GM18867 (cell line): ENCODE data around the gene MACF1.
A peak's percentile ranks its signal among the peaks of the same experiment; 100 is the strongest.

Source experiments
- ATAC-seq: cut with Tn5 transposase; IDR thresholded peaks from one replicate; pipeline ENCODE4 v1.9.1; 2021; ENCODE audit warnings: mild to moderate bottlenecking, moderate library complexity; ENCODE audit not compliant: unreplicated experiment

MACF1 gene

GRCh38 chr1:39294531-39294930 is 90.0 kb downstream of the MACF1 start:
- ATAC-seq: no peak

GRCh38 chr1:39295901-39296300 is 91.4 kb downstream of the MACF1 start:
- ATAC-seq: no peak

GRCh38 chr1:39297551-39297950 is 93.1 kb downstream of the MACF1 start:
- ATAC-seq: no peak

- ATAC-seq: no peak
These were observed 97.1 kb downstream of the MACF1 start for GRCh38 chr1:39301606-39302005.

GRCh38 chr1:39305555-39305954 is 101.1 kb downstream of the MACF1 start:
- ATAC-seq: no peak

GRCh38 chr1:39310015-39310414 is 105.5 kb downstream of the MACF1 start:
- ATAC-seq: no peak

- no peak for ATAC-seq
These were observed 106.2 kb downstream of the MACF1 start for GRCh38 chr1:39310691-39311090.

GRCh38 chr1:39317111-39317510 is 112.6 kb downstream of the MACF1 start:
- ATAC-seq: no peak

- ATAC-seq: no peak
These were observed 113.6 kb downstream of the MACF1 start for GRCh38 chr1:39317910-39318633.

- ATAC-seq: peak; percentile 78
These were observed 117.5 kb downstream of the MACF1 start for GRCh38 chr1:39321979-39322378.

- ATAC-seq: peak; percentile 16
These were observed 117.9 kb downstream of the MACF1 start for GRCh38 chr1:39322431-39322830.

- no peak for ATAC-seq
These were observed 120.4 kb downstream of the MACF1 start for GRCh38 chr1:39324888-39325287.

GRCh38 chr1:39326836-39327235 is 122.3 kb downstream of the MACF1 start:
- no peak for ATAC-seq

GRCh38 chr1:39328095-39328494 is 123.6 kb downstream of the MACF1 start:
- ATAC-seq: no peak

GRCh38 chr1:39328586-39329121 is 124.2 kb downstream of the MACF1 start:
- ATAC-seq: no peak

GRCh38 chr1:39331647-39332046 is 127.2 kb downstream of the MACF1 start:
- ATAC-seq: no peak

- ATAC-seq: no peak
These were observed 127.8 kb downstream of the MACF1 start for GRCh38 chr1:39332291-39332690.

GRCh38 chr1:39332828-39333227 is 128.3 kb downstream of the MACF1 start:
- ATAC-seq: no peak

- no peak for ATAC-seq
These were observed 128.8 kb downstream of the MACF1 start for GRCh38 chr1:39333296-39333695.

GRCh38 chr1:39335216-39335615 is 130.7 kb downstream of the MACF1 start:
- no peak for ATAC-seq

GRCh38 chr1:39337067-39337466 is 132.6 kb downstream of the MACF1 start:
- no peak for ATAC-seq

GRCh38 chr1:39342776-39343175 is 138.3 kb downstream of the MACF1 start:
- no peak for ATAC-seq
